Aorta (tissue), 5 donors: ENCODE data around the gene RFX4. TPM values are rescaled to one million over a fixed set of nuclear protein-coding genes. Genes with fewer than 3 reads are reported as not detected.

Experiments used
- ATAC-seq: fragments of 200-7000 bp; cut with Tn5 transposase; one replicate; pipeline ENCODE4 v1.9.1; 2022; ENCODE audit warnings: moderate library complexity; ENCODE audit not compliant: low FRiP score
- DNase-seq, 2 donors: peaks; one replicate each; pipeline ENCODE4 v3.0.0-alpha.2; 2020
- H3K27ac ChIP-seq, 2 donors: one replicate each; pipeline ENCODE4 v1.5.1; 2013; ENCODE audit warnings: low read length in 2 of 2, mild to moderate bottlenecking in 2 of 2, moderate library complexity in 2 of 2, control low read depth in 1 of 2, inconsistent platforms in 1 of 2, low read depth in 1 of 2
- H3K27me3 ChIP-seq, 2 donors: one replicate each; pipeline ENCODE4 v1.6.1; 2013; ENCODE audit warnings: control low read depth in 1 of 2, low read length in 1 of 2, mild to moderate bottlenecking in 1 of 2, moderate library complexity in 1 of 2; ENCODE audit not compliant: insufficient read depth in 2 of 2, control insufficient read depth in 1 of 2
- H3K36me3 ChIP-seq, 2 donors: one replicate each; pipeline ENCODE4 v1.6.1; 2013; ENCODE audit warnings: control low read depth in 1 of 2, low read length in 1 of 2, mild to moderate bottlenecking in 1 of 2; ENCODE audit not compliant: insufficient read depth in 2 of 2, control insufficient read depth in 1 of 2
- H3K4me1 ChIP-seq, 2 donors: one replicate each; pipeline ENCODE4 v1.6.1; 2013; ENCODE audit warnings: low read length in 2 of 2, control low read depth in 1 of 2, mild to moderate bottlenecking in 1 of 2, moderate library complexity in 1 of 2; ENCODE audit not compliant: insufficient read depth in 2 of 2, control insufficient read depth in 1 of 2
- H3K4me3 ChIP-seq, 2 donors: one replicate each; pipeline ENCODE4 v1.5.1; 2013; ENCODE audit warnings: low read length in 2 of 2, control low read depth in 1 of 2, mild to moderate bottlenecking in 1 of 2
- H3K9me3 ChIP-seq: one replicate; pipeline ENCODE4 v1.6.1; 2013; ENCODE audit warnings: mild to moderate bottlenecking, low read length; ENCODE audit not compliant: control insufficient read depth
- WGBS, 2 donors: extraction: QIAGEN DNeasy Blood & Tissue Kit; methylation state at CpG; one replicate each; pipeline ENCODE4 v1.1.7; 2013; 5-methylcytosine and 5-hydroxymethylcytosine counted together
- intact Hi-C, 2 donors: fragments of 100-400 bp; cut with DNase I; formaldehyde crosslinking; loops; one replicate each; pipeline versions ENCODE4 v1.14.2 to v1.15.0; 2022
- polyA plus RNA-seq, 2 donors: library from polyadenylated mRNA; stranded (reverse); fragments of 200-250 nt; gene quantifications; one replicate each; pipeline ENCODE4 v1.2.3, GENCODE V29; 2013
- total RNA-seq, 2 donors: library from RNA; stranded (reverse); fragmentation: NEBNext Ultra II Directional; extraction: Animal tissue kit (Norgen Biotek cat#: 25700); gene quantifications; one replicate each; pipeline ENCODE4 v1.2.1, GENCODE V29; 2021
- donor health status: healthy with polysubstance abuse.
- donor health status: Bipolar disorder and iron deficiency.
- donor health status: DM: no; HTN: no; CAD: no.
- donor health status: DM: no; HTN: no; CAD: no.
- donor health status: DM: yes; HTN: yes; CAD: no.

The RFX4 gene
- total and polyA plus RNA-seq, 4 donors = not detected

GRCh38 chr12:106771425-106771824 lies 188.6 kb downstream of the RFX4 start:
- H3K27ac ChIP-seq = no peak overlapping the region
- DNase-seq (no peak), ATAC-seq (no peak)
- intact Hi-C loops = loop anchor here in 1 of 2 donors (10.0 kb wide), 1 partner anchor 323 kb away; the partner anchor contains the start of gene CRY1
- peaks cover 2 to 11% of the 10 kb centered on the region in 2 donors for H3K4me1 ChIP-seq
- H3K9me3 ChIP-seq = no peaks in the 10 kb centered on the region
- no peak overlapping the region for H3K4me3 ChIP-seq
- H3K36me3 ChIP-seq = no peaks in the 10 kb centered on the region
- H3K27me3 ChIP-seq = no peaks in the 10 kb centered on the region

GRCh38 chr12:106773286-106774004 lies 190.6 kb downstream of the RFX4 start:
- H3K27ac ChIP-seq = peak overlapping the region in 1 of 2 donors; percentile 97
- H3K36me3 ChIP-seq = no peaks in the 10 kb centered on the region
- peaks cover 2 to 8% of the 10 kb centered on the region in 2 donors for H3K4me1 ChIP-seq
- peak overlapping the region; percentile 33 to 73 for H3K4me3 ChIP-seq
- WGBS, 2 donors = 41% methylated on average over 25 of the region's 25 CpGs
- H3K27me3 ChIP-seq = no peaks in the 10 kb centered on the region
- DNase-seq (no peak), ATAC-seq (no peak)
- intact Hi-C loops = loop anchor here in 1 of 2 donors (2.0 to 10.0 kb wide), 2 partner anchors 183 to 321 kb away; partner anchors contain the start of gene CRY1
- H3K9me3 ChIP-seq = no peaks in the 10 kb centered on the region

GRCh38 chr12:106774005-106774807 lies 191.4 kb downstream of the RFX4 start, which contains the start of gene RIC8B:
RIC8B (plus strand) TSS chr12:106774682; CDS start chr12:106774746, 64 bp downstream.
- Histone ChIP-seq H3K27ac (peak within 1 kb of the TSS in 1 of 2 donors; percentile 97), H3K27me3 (no peaks in the 10 kb centered on the region), H3K4me1 (peaks cover 0 to 5% of the 10 kb centered on the region in 2 donors), H3K9me3 (no peaks in the 10 kb centered on the region), H3K4me3 (peak within 1 kb of the TSS; percentile 73 to 84), H3K36me3 (no peaks in the 10 kb centered on the region)
- 0% methylated on average over 58 to 66 of the region's 66 CpGs for WGBS, 2 donors
- peak; percentile 98 for ATAC-seq
- DNase-seq = peak; percentile 96 to 99
- intact Hi-C loops = loop anchor here in 1 of 2 donors (2.0 to 10.0 kb wide), 2 partner anchors 183 to 321 kb away; partner anchors contain the start of gene CRY1

- WGBS, 2 donors = 5 to 6% methylated on average over 24 to 29 of the region's 29 CpGs
- no peak for DNase-seq
- H3K27me3 ChIP-seq = no peaks in the 10 kb centered on the region
- ATAC-seq = no peak
- intact Hi-C loops = loop anchor here in 1 of 2 donors (2.0 to 10.0 kb wide), 2 partner anchors 182 to 320 kb away; partner anchors contain the start of gene CRY1
- no peaks in the 10 kb centered on the region for H3K36me3 ChIP-seq
- peak overlapping the region; percentile 46 to 84 for H3K4me3 ChIP-seq
- no peaks in the 10 kb centered on the region for H3K9me3 ChIP-seq
- H3K4me1 ChIP-seq = peaks cover 0 to 5% of the 10 kb centered on the region in 2 donors
- peak overlapping the region in 1 of 2 donors; percentile 84 for H3K27ac ChIP-seq
These were observed 192.2 kb downstream of the RFX4 start for GRCh38 chr12:106774808-106775524.

GRCh38 chr12:106776897-106777296 lies 194.1 kb downstream of the RFX4 start:
- no peak for DNase-seq
- intact Hi-C loops = loop anchor here in 1 of 2 donors (10.0 kb wide), 1 partner anchor 318 kb away; the partner anchor contains the start of gene CRY1

GRCh38 chr12:106780010-106780631 lies 197.3 kb downstream of the RFX4 start:
- H3K36me3 ChIP-seq = no peaks in the 10 kb centered on the region
- H3K4me1 ChIP-seq = peaks cover 0 to 2% of the 10 kb centered on the region in 2 donors
- H3K27me3 ChIP-seq = no peaks in the 10 kb centered on the region
- WGBS, 2 donors = 53 to 59% methylated on average over 3 of the region's 3 CpGs
- H3K9me3 ChIP-seq = no peaks in the 10 kb centered on the region
- H3K27ac ChIP-seq = no peak overlapping the region
- no peak for DNase-seq
- intact Hi-C loops = no loop called here
- no peak for ATAC-seq
- H3K4me3 ChIP-seq = no peak overlapping the region

More at GRCh38 chr12:106776897-106777296, 194.1 kb downstream of the RFX4 start:
- Histone ChIP-seq H3K4me3 (no peak overlapping the region), H3K4me1 (no peaks in the 10 kb centered on the region), H3K9me3 (no peaks in the 10 kb centered on the region), H3K36me3 (no peaks in the 10 kb centered on the region), H3K27me3 (no peaks in the 10 kb centered on the region), H3K27ac (no peak overlapping the region)
- WGBS, 2 donors = 93 to 97% methylated on average over 5 of the region's 5 CpGs
- no peak for ATAC-seq

- no peak for DNase-seq
- 50 to 63% methylated on average over 1 of the region's 1 CpG for WGBS, 2 donors
- no peaks in the 10 kb centered on the region for H3K9me3 ChIP-seq
- no peaks in the 10 kb centered on the region for H3K36me3 ChIP-seq
- H3K4me1 ChIP-seq = peaks cover 0 to 2% of the 10 kb centered on the region in 2 donors
- no peak for ATAC-seq
- H3K4me3 ChIP-seq = no peak overlapping the region
- no peak overlapping the region for H3K27ac ChIP-seq
- no peaks in the 10 kb centered on the region for H3K27me3 ChIP-seq
- intact Hi-C loops = no loop called here
These were observed 199.8 kb downstream of the RFX4 start for GRCh38 chr12:106782619-106783018.

- intact Hi-C loops = no loop called here
- Histone ChIP-seq H3K9me3 (no peaks in the 10 kb centered on the region), H3K36me3 (no peaks in the 10 kb centered on the region), H3K27ac (no peak overlapping the region), H3K27me3 (no peaks in the 10 kb centered on the region), H3K4me1 (peaks cover 0 to 2% of the 10 kb centered on the region in 2 donors), H3K4me3 (no peak overlapping the region)
- no peak for ATAC-seq
- no peak for DNase-seq
- WGBS, 2 donors = 6 to 11% methylated on average over 5 of the region's 5 CpGs
These were observed 200.7 kb downstream of the RFX4 start for GRCh38 chr12:106783515-106783914.
